ENCODE measurements around the gene COL4A1. TPM values are rescaled to one million over a fixed set of nuclear protein-coding genes. Genes with fewer than 3 reads are reported as not detected.
A peak's percentile ranks its signal among the peaks of the same experiment; 100 is the strongest.

COL4A1 gene
- total RNA-seq, 4 donors from 2014 or later = 278 to 618 (median 440) TPM

DNA sequence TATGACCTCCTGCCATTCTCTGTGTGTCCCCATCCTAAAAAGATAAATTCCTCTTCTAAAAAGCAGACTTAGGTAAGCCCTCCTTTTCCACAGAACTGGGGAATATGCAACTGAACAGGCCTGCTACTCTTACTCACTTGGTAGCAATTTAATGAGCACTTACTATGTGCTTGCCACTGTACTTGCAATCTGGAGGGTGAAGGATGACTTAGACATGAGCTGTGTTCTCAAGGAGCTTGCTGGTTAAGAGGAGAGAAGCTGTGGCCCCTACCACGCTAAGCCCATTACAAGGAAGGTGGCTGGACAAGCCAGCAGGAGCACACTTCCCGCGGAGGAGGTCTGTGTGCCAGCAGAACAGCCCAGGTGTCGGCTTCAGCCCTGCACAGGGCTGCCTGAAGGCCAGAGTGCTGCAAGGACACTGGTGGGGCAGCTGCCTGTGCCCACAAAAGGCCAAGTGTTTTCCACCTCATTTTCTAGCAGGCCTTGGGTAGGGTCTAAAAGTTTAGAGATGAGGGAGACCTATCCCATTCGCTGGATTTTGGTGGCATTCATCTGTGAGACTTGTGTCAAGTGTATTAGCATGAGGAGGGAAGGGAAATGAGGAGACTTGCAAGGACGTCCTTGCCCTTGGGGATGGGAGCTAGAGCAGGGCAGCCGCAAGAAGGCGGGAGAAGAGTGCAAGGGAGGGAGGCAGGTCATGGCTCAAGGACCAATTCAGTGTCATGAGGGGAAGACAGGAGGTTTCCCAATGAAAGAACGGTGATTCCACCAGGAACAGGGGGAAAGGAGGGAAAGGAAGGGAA lies 52.0 kb downstream of the COL4A1 start:
- TF ChIP-seq, protein P1, sequence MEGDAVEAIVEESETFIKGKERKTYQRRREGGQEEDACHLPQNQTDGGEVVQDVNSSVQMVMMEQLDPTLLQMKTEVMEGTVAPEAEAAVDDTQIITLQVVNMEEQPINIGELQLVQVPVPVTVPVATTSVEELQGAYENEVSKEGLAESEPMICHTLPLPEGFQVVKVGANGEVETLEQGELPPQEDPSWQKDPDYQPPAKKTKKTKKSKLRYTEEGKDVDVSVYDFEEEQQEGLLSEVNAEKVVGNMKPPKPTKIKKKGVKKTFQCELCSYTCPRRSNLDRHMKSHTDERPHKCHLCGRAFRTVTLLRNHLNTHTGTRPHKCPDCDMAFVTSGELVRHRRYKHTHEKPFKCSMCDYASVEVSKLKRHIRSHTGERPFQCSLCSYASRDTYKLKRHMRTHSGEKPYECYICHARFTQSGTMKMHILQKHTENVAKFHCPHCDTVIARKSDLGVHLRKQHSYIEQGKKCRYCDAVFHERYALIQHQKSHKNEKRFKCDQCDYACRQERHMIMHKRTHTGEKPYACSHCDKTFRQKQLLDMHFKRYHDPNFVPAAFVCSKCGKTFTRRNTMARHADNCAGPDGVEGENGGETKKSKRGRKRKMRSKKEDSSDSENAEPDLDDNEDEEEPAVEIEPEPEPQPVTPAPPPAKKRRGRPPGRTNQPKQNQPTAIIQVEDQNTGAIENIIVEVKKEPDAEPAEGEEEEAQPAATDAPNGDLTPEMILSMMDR (IDR thresholded peaks at IDR 0.05) = no peak
- TF ChIP-seq POLR2A (IDR thresholded peaks at IDR 0.05) (no peak), POLR2AphosphoS5 (IDR thresholded peaks at IDR 0.05) (peak; percentile 26)
- no peak overlapping the region for H3K4me3 ChIP-seq
- peaks cover 7 to 74% (median 25%) of the 10 kb centered on the region in 3 donors for H3K4me1 ChIP-seq
- H3K27me3 ChIP-seq = no peaks in the 10 kb centered on the region
- H3K27ac ChIP-seq = peak overlapping the region; percentile 85 to 93 (median 87)
- no peaks in the 10 kb centered on the region for H3K36me3 ChIP-seq
- ATAC-seq = no peak
- H3K9me3 ChIP-seq = no peaks in the 10 kb centered on the region
- 100% methylated on average over 6 of the region's 9 CpGs; no CpG with 5 or more reads in 1 of the 2 donors for WGBS, 2 donors (ENCODE audit: low coverage in 1 of 2)

DNA sequence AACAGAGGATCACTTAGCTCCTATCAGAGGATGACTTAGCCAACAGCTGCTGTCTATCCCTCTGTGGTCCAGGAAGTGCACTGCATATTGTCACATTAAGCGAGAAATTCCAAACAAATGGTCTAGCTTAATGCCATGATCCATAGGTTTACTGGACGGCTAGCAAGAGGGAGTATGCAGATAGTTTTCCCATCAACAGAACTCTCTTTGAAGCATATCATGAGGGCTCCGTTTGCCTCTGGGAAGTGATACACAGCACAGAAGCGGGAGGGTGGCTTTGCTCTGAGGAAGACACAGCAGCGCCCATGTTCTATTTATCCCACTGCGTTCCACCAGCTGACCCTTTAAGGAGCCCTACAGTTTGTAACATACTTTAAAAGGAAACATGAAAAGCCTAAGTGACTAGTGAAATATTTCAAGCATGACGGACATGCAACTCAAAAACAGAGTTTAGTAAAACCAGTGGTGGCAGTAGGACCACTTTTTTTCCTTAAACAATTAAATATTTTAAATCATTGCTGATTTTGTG lies 52.7 kb downstream of the COL4A1 start:
- Histone ChIP-seq H3K27ac (peak overlapping the region; percentile 85 to 93 (median 87)), H3K9me3 (no peaks in the 10 kb centered on the region), H3K27me3 (no peaks in the 10 kb centered on the region), H3K4me3 (no peak overlapping the region), H3K36me3 (no peaks in the 10 kb centered on the region), H3K4me1 (peaks cover 12 to 74% (median 28%) of the 10 kb centered on the region in 3 donors)
- 34 to 37% methylated on average over 4 to 5 of the region's 7 CpGs for WGBS, 2 donors (ENCODE audit: low coverage in 1 of 2)
- no peak for TF ChIP-seq EP300 (IDR thresholded peaks at IDR 0.05)
- peak; percentile 43 for TF ChIP-seq POLR2AphosphoS5 (IDR thresholded peaks at IDR 0.05)
- peak; percentile 35 for ATAC-seq

DNA sequence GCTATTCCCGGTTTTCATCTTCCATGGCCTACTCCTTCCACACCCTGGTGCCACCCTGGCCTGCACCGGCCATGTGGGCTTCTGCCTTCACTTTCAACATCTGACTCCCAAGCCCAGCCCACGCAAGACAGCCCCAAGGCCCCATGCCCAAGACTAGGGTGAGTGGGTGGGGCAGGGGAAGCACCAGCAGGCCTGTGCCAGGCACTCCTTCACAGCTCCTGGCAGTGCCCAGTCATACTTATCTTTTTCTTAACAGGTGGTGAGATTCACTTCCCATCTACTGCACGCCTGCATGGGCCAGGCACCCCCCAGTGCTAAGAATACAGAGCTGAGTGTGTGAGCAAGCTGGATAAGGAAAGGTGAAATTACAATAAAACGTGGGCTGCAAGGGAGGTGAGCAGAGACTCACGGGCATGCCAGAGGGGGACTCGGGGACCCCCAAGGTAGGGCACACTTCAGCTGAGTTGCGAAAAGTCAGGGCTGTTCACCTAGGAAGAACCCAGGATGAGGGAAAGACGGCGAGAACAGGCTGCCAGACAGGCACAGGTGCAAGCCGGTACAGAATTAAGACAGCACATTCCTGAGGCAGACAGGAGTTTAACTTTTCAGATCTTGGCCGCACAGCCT lies 55.7 kb downstream of the COL4A1 start:
- Histone ChIP-seq H3K4me1 (peaks cover 13 to 81% (median 32%) of the 10 kb centered on the region in 3 donors), H3K36me3 (no peaks in the 10 kb centered on the region), H3K27ac (peak overlapping the region; percentile 75 to 88 (median 82)), H3K27me3 (no peaks in the 10 kb centered on the region), H3K9me3 (no peaks in the 10 kb centered on the region), H3K4me3 (no peak overlapping the region)
- WGBS, 2 donors (ENCODE audit: low coverage in 1 of 2) = 44 to 55% methylated on average over 8 to 9 of the region's 12 CpGs
- no peak for ATAC-seq
- TF ChIP-seq EP300 (IDR thresholded peaks at IDR 0.05) = no peak
- no peak for TF ChIP-seq POLR2AphosphoS5 (IDR thresholded peaks at IDR 0.05)
- TF ChIP-seq POLR2A (IDR thresholded peaks at IDR 0.05) = no peak
- TF ChIP-seq, protein P1 (IDR thresholded peaks at IDR 0.05) = no peak

DNA sequence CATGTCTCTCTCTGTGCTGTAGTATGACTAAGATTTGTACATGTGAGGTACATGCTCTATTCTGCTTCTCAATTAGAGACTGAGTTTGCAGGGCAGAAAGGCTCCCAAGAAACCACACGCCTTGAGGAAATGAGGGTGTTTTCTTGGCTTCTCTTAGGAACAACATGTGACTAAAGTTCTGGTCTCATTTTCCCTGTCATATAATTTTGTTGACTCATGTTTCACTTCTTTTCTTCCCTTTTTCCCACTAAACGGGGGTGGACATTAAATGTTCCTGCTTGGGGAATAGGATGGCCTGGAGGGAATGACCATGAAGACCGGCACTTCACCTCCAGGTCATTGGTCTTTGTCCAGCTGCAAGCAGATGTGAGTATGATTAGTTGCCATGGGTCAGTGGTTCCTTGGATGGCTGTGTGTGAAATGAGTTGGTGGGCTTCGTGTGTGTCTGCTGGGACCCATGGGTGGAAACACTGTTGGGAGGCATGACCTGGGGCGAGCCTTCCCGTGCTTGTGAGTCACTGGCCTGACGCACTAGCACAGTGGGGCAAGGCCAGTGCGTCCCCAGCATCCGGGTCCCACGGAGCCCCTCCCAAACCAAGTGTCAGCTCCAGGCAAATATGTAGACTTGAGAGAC lies 56.6 kb downstream of the COL4A1 start:
- Histone ChIP-seq H3K36me3 (no peaks in the 10 kb centered on the region), H3K9me3 (no peaks in the 10 kb centered on the region), H3K27ac (peak overlapping the region; percentile 75 to 88 (median 82)), H3K4me3 (no peak overlapping the region), H3K4me1 (peaks cover 13 to 84% (median 29%) of the 10 kb centered on the region in 3 donors), H3K27me3 (no peaks in the 10 kb centered on the region)
- WGBS, 2 donors (ENCODE audit: low coverage in 1 of 2) = 24 to 50% methylated on average over 3 to 7 of the region's 10 CpGs
- ATAC-seq = peak; percentile 75
- TF ChIP-seq POLR2AphosphoS5 (IDR thresholded peaks at IDR 0.05) (peak; percentile 84), EP300 (IDR thresholded peaks at IDR 0.05) (no peak)

DNA sequence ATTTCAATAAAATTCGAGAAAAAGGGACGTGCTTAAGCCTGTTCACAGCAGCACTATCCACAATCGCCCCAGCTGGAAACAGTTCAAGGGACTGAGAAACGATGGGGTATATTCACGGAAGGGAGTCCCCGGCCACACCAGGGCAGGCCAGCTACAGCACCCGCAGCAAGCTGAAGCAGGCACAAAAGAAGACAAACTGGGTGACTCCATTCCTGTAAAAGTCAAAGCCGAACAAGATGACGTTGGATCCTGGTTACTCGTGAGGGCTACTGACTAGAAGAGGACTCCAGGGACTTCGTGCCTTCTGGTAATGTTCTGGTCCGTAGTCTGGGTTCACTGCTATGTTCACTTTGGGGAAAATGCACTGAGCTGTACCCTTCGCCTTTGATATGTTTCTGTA lies 57.6 kb downstream of the COL4A1 start:
- no peaks in the 10 kb centered on the region for H3K9me3 ChIP-seq
- no peaks in the 10 kb centered on the region for H3K36me3 ChIP-seq
- no peak for ATAC-seq
- TF ChIP-seq, protein P1 (IDR thresholded peaks at IDR 0.05) = no peak
- TF ChIP-seq EP300 (IDR thresholded peaks at IDR 0.05) = no peak
- TF ChIP-seq POLR2A (IDR thresholded peaks at IDR 0.05) = no peak
- no peak for TF ChIP-seq POLR2AphosphoS5 (IDR thresholded peaks at IDR 0.05)
- H3K27ac ChIP-seq = peak overlapping the region; percentile 73 to 88 (median 82)
- H3K27me3 ChIP-seq = no peaks in the 10 kb centered on the region
- WGBS, 2 donors (ENCODE audit: low coverage in 1 of 2) = 51 to 74% methylated on average over 10 to 12 of the region's 13 CpGs
- no peak overlapping the region for H3K4me3 ChIP-seq
- peaks cover 15 to 84% (median 36%) of the 10 kb centered on the region in 3 donors for H3K4me1 ChIP-seq

Measured in gastroesophageal sphincter (tissue), 4 donors.